ENCODE results near the gene C14orf180.
"Not testable (repeated sequence)": the region's sequence is repeated elsewhere in the genome, so short reads cannot be mapped to it uniquely, and the experiment has no call there.

Gene C14orf180

GRCh38 chr14:104633276-104634137 is 53.9 kb downstream of the C14orf180 start:
- peaks cover 5% of the 10 kb centered on the region for H3K4me1 Mint-ChIP-seq
- no peak for DNase-seq
- H3K36me3 Mint-ChIP-seq (ENCODE audit: low read depth) = no peaks in the 10 kb centered on the region
- peak overlapping the region; percentile 48 for H3K27ac Mint-ChIP-seq
- peaks cover 15% of the 10 kb centered on the region for H3K9me3 Mint-ChIP-seq
- H3K4me3 Mint-ChIP-seq = no peak overlapping the region
- peaks cover 49% of the 10 kb centered on the region for H3K27me3 Mint-ChIP-seq (ENCODE audit: low read depth, poor library complexity)
- TF ChIP-seq CTCF (IDR thresholded peaks at IDR 0.05) = no peak

GRCh38 chr14:104634138-104634760 is 54.7 kb downstream of the C14orf180 start:
- no peak for DNase-seq
- Mint-ChIP-seq H3K36me3 (ENCODE audit: low read depth) (no peaks in the 10 kb centered on the region), H3K4me3 (no peak overlapping the region), H3K4me1 (peaks cover 6% of the 10 kb centered on the region), H3K9me3 (peaks cover 10% of the 10 kb centered on the region), H3K27me3 (ENCODE audit: low read depth, poor library complexity) (peaks cover 54% of the 10 kb centered on the region), H3K27ac (no peak overlapping the region)
- TF ChIP-seq CTCF (IDR thresholded peaks at IDR 0.05) = no peak

GRCh38 chr14:104634886-104635570 is 55.5 kb downstream of the C14orf180 start:
- TF ChIP-seq CTCF (IDR thresholded peaks at IDR 0.05) = no peak
- Mint-ChIP-seq H3K27ac (no peak overlapping the region), H3K4me1 (peaks cover 6% of the 10 kb centered on the region), H3K27me3 (ENCODE audit: low read depth, poor library complexity) (peaks cover 53% of the 10 kb centered on the region), H3K36me3 (ENCODE audit: low read depth) (no peaks in the 10 kb centered on the region), H3K9me3 (peaks cover 2% of the 10 kb centered on the region), H3K4me3 (no peak overlapping the region)
- no peak for DNase-seq

- no peak for DNase-seq
- no peak for TF ChIP-seq CTCF (IDR thresholded peaks at IDR 0.05)
- Mint-ChIP-seq H3K4me1 (peaks cover 6% of the 10 kb centered on the region), H3K27me3 (ENCODE audit: low read depth, poor library complexity) (peaks cover 53% of the 10 kb centered on the region), H3K36me3 (ENCODE audit: low read depth) (no peaks in the 10 kb centered on the region), H3K9me3 (no peaks in the 10 kb centered on the region), H3K4me3 (no peak overlapping the region), H3K27ac (no peak overlapping the region)
Observed at GRCh38 chr14:104635717-104636116, 56.2 kb downstream of the C14orf180 start.

- no peak overlapping the region for H3K27ac Mint-ChIP-seq
Observed at GRCh38 chr14:104636131-104636530, 56.6 kb downstream of the C14orf180 start.

GRCh38 chr14:104636846-104637545 is 57.4 kb downstream of the C14orf180 start:
- peaks cover 51% of the 10 kb centered on the region for H3K27me3 Mint-ChIP-seq (ENCODE audit: low read depth, poor library complexity)
- not testable (repeated sequence) for DNase-seq; H3K36me3 Mint-ChIP-seq (ENCODE audit: low read depth); H3K9me3 Mint-ChIP-seq; H3K4me1 Mint-ChIP-seq; H3K27ac Mint-ChIP-seq; H3K4me3 Mint-ChIP-seq

More at GRCh38 chr14:104636131-104636530, 56.6 kb downstream of the C14orf180 start:
- Mint-ChIP-seq H3K4me1 (peaks cover 6% of the 10 kb centered on the region), H3K36me3 (ENCODE audit: low read depth) (no peaks in the 10 kb centered on the region), H3K4me3 (no peak overlapping the region), H3K9me3 (no peaks in the 10 kb centered on the region), H3K27me3 (ENCODE audit: low read depth, poor library complexity) (peaks cover 53% of the 10 kb centered on the region)
- no peak for TF ChIP-seq CTCF (IDR thresholded peaks at IDR 0.05)
- DNase-seq = no peak

Data from nephron progenitor cell (in vitro differentiated cells).